ENCODE measurements around the gene RPRD2.

- TF ChIP-seq ZNF114 (CRISPR knock-in tag; IDR thresholded peaks at IDR 0.05) = no peak
- TF ChIP-seq CTCF (conservative IDR thresholded peaks at IDR 0.05; ENCODE audit: low read depth in 2 of 2) = peak; percentile 48 to 51
- TF ChIP-seq EZH2 (IDR thresholded peaks at IDR 0.05; ENCODE audit: low read depth, unreplicated experiment) = no peak
- no peak for TF ChIP-seq POLR2AphosphoS5 (IDR thresholded peaks at IDR 0.05; ENCODE audit: low read depth)
- TF ChIP-seq EZH2phosphoT487 (IDR thresholded peaks at IDR 0.05; ENCODE audit: unreplicated experiment) = no peak
- TF ChIP-seq ETS1 (IDR thresholded peaks at IDR 0.05) = no peak
- TF ChIP-seq JUNB (IDR thresholded peaks at IDR 0.05; ENCODE audit: unreplicated experiment) = no peak
- TF ChIP-seq REST (IDR thresholded peaks at IDR 0.05; ENCODE audit: unreplicated experiment) = no peak
- TF ChIP-seq, protein P1, sequence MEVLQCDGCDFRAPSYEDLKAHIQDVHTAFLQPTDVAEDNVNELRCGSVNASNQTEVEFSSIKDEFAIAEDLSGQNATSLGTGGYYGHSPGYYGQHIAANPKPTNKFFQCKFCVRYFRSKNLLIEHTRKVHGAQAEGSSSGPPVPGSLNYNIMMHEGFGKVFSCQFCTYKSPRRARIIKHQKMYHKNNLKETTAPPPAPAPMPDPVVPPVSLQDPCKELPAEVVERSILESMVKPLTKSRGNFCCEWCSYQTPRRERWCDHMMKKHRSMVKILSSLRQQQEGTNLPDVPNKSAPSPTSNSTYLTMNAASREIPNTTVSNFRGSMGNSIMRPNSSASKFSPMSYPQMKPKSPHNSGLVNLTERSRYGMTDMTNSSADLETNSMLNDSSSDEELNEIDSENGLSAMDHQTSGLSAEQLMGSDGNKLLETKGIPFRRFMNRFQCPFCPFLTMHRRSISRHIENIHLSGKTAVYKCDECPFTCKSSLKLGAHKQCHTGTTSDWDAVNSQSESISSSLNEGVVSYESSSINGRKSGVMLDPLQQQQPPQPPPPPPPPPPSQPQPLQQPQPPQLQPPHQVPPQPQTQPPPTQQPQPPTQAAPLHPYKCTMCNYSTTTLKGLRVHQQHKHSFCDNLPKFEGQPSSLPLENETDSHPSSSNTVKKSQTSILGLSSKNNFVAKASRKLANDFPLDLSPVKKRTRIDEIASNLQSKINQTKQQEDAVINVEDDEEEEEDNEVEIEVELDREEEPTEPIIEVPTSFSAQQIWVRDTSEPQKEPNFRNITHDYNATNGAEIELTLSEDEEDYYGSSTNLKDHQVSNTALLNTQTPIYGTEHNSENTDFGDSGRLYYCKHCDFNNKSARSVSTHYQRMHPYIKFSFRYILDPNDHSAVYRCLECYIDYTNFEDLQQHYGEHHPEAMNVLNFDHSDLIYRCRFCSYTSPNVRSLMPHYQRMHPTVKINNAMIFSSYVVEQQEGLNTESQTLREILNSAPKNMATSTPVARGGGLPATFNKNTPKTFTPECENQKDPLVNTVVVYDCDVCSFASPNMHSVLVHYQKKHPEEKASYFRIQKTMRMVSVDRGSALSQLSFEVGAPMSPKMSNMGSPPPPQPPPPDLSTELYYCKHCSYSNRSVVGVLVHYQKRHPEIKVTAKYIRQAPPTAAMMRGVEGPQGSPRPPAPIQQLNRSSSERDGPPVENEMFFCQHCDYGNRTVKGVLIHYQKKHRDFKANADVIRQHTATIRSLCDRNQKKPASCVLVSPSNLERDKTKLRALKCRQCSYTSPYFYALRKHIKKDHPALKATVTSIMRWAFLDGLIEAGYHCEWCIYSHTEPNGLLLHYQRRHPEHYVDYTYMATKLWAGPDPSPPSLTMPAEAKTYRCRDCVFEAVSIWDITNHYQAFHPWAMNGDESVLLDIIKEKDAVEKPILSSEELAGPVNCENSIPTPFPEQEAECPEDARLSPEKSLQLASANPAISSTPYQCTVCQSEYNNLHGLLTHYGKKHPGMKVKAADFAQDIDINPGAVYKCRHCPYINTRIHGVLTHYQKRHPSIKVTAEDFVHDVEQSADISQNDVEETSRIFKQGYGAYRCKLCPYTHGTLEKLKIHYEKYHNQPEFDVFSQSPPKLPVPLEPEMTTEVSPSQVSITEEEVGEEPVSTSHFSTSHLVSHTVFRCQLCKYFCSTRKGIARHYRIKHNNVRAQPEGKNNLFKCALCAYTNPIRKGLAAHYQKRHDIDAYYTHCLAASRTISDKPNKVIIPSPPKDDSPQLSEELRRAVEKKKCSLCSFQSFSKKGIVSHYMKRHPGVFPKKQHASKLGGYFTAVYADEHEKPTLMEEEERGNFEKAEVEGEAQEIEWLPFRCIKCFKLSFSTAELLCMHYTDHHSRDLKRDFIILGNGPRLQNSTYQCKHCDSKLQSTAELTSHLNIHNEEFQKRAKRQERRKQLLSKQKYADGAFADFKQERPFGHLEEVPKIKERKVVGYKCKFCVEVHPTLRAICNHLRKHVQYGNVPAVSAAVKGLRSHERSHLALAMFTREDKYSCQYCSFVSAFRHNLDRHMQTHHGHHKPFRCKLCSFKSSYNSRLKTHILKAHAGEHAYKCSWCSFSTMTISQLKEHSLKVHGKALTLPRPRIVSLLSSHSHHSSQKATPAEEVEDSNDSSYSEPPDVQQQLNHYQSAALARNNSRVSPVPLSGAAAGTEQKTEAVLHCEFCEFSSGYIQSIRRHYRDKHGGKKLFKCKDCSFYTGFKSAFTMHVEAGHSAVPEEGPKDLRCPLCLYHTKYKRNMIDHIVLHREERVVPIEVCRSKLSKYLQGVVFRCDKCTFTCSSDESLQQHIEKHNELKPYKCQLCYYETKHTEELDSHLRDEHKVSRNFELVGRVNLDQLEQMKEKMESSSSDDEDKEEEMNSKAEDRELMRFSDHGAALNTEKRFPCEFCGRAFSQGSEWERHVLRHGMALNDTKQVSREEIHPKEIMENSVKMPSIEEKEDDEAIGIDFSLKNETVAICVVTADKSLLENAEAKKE (CRISPR knock-in tag; IDR thresholded peaks at IDR 0.05) = no peak
- TF ChIP-seq CREB1 (CRISPR knock-in tag; IDR thresholded peaks at IDR 0.05; ENCODE audit: low read depth) = no peak
- no peak for TF ChIP-seq ZNF331 (CRISPR knock-in tag; IDR thresholded peaks at IDR 0.05; ENCODE audit: low read depth)
- no peak for TF ChIP-seq STAT1 (IDR thresholded peaks at IDR 0.05; ENCODE audit: unreplicated experiment)
- no peak for TF ChIP-seq NANOG (IDR thresholded peaks at IDR 0.05; ENCODE audit: borderline replicate concordance)
Observed at GRCh38 chr1:150429805-150430204, 65.9 kb downstream of the RPRD2 start.
